A549 (cell line): ENCODE data around the gene FAXDC2. TPM values are rescaled to one million over a fixed set of nuclear protein-coding genes. Genes with fewer than 3 reads are reported as not detected.

Experiments used
- ATAC-seq, 2 experiments: fragments of 200-7000 bp in 1 of 2; fragments of >200 bp in 1 of 2; cut with Nextera tagmentation in 1 of 2; cut with Tn5 transposase in 1 of 2; 3 replicates each; pipeline versions ENCODE4 v1.8.0 to v1.9.1; 2018 to 2020; ENCODE audit warnings: mild to moderate bottlenecking in 1 of 2, moderate library complexity in 1 of 2
- CTCF ChIA-PET: fragments of 300-600 bp; sonication (Branson Sonifier 250); formaldehyde crosslinking; extraction: SDS; loops from one replicate; lab custom pipeline; 2021; ENCODE audit warnings: antibody characterized with exemption, inconsistent platforms; lab: Yijun Ruan, JAX
- POLR2A ChIA-PET: fragments of 350-600 bp; formaldehyde crosslinking; extraction: SDS; loops from one replicate; lab custom pipeline; 2021; ENCODE audit warnings: antibody characterized with exemption, inconsistent platforms; lab: Yijun Ruan, JAX
- DNase-seq, 2 experiments: peaks; one replicate each; pipeline versions ENCODE4 v3.0.0 to v3.0.0-alpha.2; 2011 to 2016; ENCODE audit warnings: low read depth in 1 of 2, low spot score in 1 of 2
- FAIRE-seq: peaks from 2 replicates; lab custom pipeline; 2011; peaks lifted over from hg19 to GRCh38; lab: Jason Lieb, UNC
- H3K27ac ChIP-seq, 2 experiments: fragments of >200 bp; sonication (Bioruptor Twin); formaldehyde crosslinking; 3 replicates each; pipeline ENCODE4 v1.5.1; 2016 to 2017
- H3K4me1 ChIP-seq: fragments of >200 bp; sonication (Bioruptor Twin); formaldehyde crosslinking; 3 replicates; pipeline ENCODE4 v1.6.1; 2016
- H3K4me2 ChIP-seq: fragments of >200 bp; sonication (Bioruptor Twin); formaldehyde crosslinking; 3 replicates; pipeline ENCODE4 v1.6.1; 2016
- H3K4me3 ChIP-seq: fragments of >200 bp; sonication (Bioruptor Twin); formaldehyde crosslinking; 3 replicates; pipeline ENCODE4 v1.5.1; 2016
- H3K9me3 ChIP-seq: fragments of >200 bp; sonication (Bioruptor Twin); formaldehyde crosslinking; 3 replicates; pipeline ENCODE4 v1.6.1; 2016
- BCL3 ChIP-seq: fragments of >200 bp; sonication (Bioruptor Twin); formaldehyde crosslinking; IDR thresholded peaks from 3 replicates; pipeline ENCODE4 v1.6.1; 2016
- CEBPB ChIP-seq, 2 experiments: fragments of >200 bp in 1 of 2; sonication (Bioruptor Twin) in 1 of 2; formaldehyde crosslinking in 1 of 2; IDR thresholded peaks; 2 replicates each; pipeline ENCODE4 v1.6.1; 2012 to 2016
- EHMT2 ChIP-seq: fragments of 200-600 bp; sonication (generic); IDR thresholded peaks from 2 replicates; pipeline ENCODE4 v1.6.1; 2016; ENCODE audit warnings: antibody characterized with exemption, low read depth, mild to moderate bottlenecking, moderate library complexity
- ELK1 ChIP-seq: fragments of 150-350 bp; IDR thresholded peaks from 2 replicates; pipeline ENCODE4 v1.6.1; 2014; ENCODE audit warnings: low read depth, mild to moderate bottlenecking, low read length
- FOSB ChIP-seq: fragments of 250-450 bp; sonication (Bioruptor Pico); IDR thresholded peaks from 2 replicates; pipeline ENCODE4 v1.5.0; 2020; ENCODE audit warnings: mild to moderate bottlenecking, moderate library complexity
- FOXS1 ChIP-seq: fragments of 250-450 bp; sonication (Bioruptor Pico); IDR thresholded peaks from 2 replicates; pipeline ENCODE4 v1.5.0; 2020; ENCODE audit warnings: mild to moderate bottlenecking, moderate library complexity
- GATA3 ChIP-seq: IDR thresholded peaks from 2 replicates; pipeline ENCODE4 v1.6.1; 2012; ENCODE audit warnings: borderline replicate concordance
- HEYL ChIP-seq: fragments of 250-450 bp; sonication (Bioruptor Pico); IDR thresholded peaks from 2 replicates; pipeline ENCODE4 v1.8.0; 2021; ENCODE audit warnings: mild to moderate bottlenecking, moderate library complexity
- JUNB ChIP-seq: fragments of >200 bp; sonication (Bioruptor Twin); formaldehyde crosslinking; IDR thresholded peaks from 2 replicates; pipeline ENCODE4 v1.6.1; 2016
- KDM5A ChIP-seq: fragments of 200-600 bp; sonication (generic); IDR thresholded peaks from 2 replicates; pipeline ENCODE4 v1.6.1; 2016; ENCODE audit warnings: antibody characterized with exemption, mild to moderate bottlenecking
- MYC ChIP-seq: IDR thresholded peaks from 2 replicates; pipeline ENCODE4 v1.6.1; 2012; ENCODE audit warnings: mild to moderate bottlenecking, inconsistent platforms, low read length, improper control_type of control experiment, borderline replicate concordance
- NFE2L2 ChIP-seq: fragments of 150-350 bp; conservative IDR thresholded peaks from 2 replicates; pipeline ENCODE4 v1.6.1; 2014; ENCODE audit warnings: low read length
- NR3C1 ChIP-seq: fragments of >200 bp; sonication (Bioruptor Twin); formaldehyde crosslinking; IDR thresholded peaks from 3 replicates; pipeline ENCODE4 v1.6.1; 2017
- POLR2A ChIP-seq: IDR thresholded peaks from 2 replicates; pipeline ENCODE4 v1.6.1; 2012; ENCODE audit warnings: mild to moderate bottlenecking, low read length
- POLR2AphosphoS2 ChIP-seq: conservative IDR thresholded peaks from 2 replicates; pipeline ENCODE4 v1.6.1; 2012; ENCODE audit warnings: low read length, improper control_type of control experiment, inconsistent platforms
- RAD21 ChIP-seq, 2 experiments: fragments of >200 bp in 1 of 2; sonication (Bioruptor Twin) in 1 of 2; formaldehyde crosslinking in 1 of 2; IDR thresholded peaks in 1 of 2; conservative IDR thresholded peaks in 1 of 2; 2 replicates in 1 of 2; 3 replicates in 1 of 2; pipeline ENCODE4 v1.6.1; 2012 to 2018; ENCODE audit warnings: inconsistent platforms in 1 of 2
- SMC3 ChIP-seq: fragments of >200 bp; sonication (Bioruptor Twin); formaldehyde crosslinking; IDR thresholded peaks from 3 replicates; pipeline ENCODE4 v1.6.1; 2018; ENCODE audit warnings: inconsistent platforms
- SREBF2 ChIP-seq: fragments of 450-650 bp; IDR thresholded peaks from 2 replicates; pipeline ENCODE4 v1.6.1; 2014; ENCODE audit warnings: mild to moderate bottlenecking, moderate library complexity
- TFCP2L1 ChIP-seq: fragments of 250-450 bp; sonication (Bioruptor Pico); IDR thresholded peaks from 2 replicates; pipeline ENCODE4 v1.5.0; 2021; ENCODE audit warnings: mild to moderate bottlenecking
- WGBS: methylation state at CpG from one replicate; pipeline ENCODE4 v1.1.6; 2017; ENCODE audit errors: missing lambda C conversion rate; 5-methylcytosine and 5-hydroxymethylcytosine counted together
- polyA plus RNA-seq, 4 experiments: library from polyadenylated mRNA; depleted of rRNA in 3 of 4; stranded (reverse); fragments of >200 nt; fragmentation: RNase III in 1 of 4; extraction: RNeasy Plus Mini Kit Qiagen cat#74134 plus additional on column Dnase treatment in 1 of 4; gene quantifications; 2 replicates in 3 of 4; 3 replicates in 1 of 4; pipeline ENCODE4 v1.2.3, GENCODE V29; 2011 to 2017
- TF ChIP-seq, protein P1 (sequence below): fragments of 250-450 bp; sonication (Bioruptor Pico); IDR thresholded peaks from 2 replicates; pipeline ENCODE4 v1.5.0; 2021; ENCODE audit warnings: mild to moderate bottlenecking, moderate library complexity, borderline replicate concordance
- TF ChIP-seq, protein P2 (sequence below): fragments of >200 bp; sonication (Bioruptor Twin); formaldehyde crosslinking; IDR thresholded peaks from 3 replicates; pipeline ENCODE4 v1.5.1; 2016

Gene FAXDC2
- polyA plus RNA-seq, 2 of the 4 experiments (the other 2 are of a cell fraction): 0.14 to 0.94 TPM

GRCh38 chr5:154811653-154812465, 38.5 kb downstream of the FAXDC2 start (continued):
- TF ChIP-seq, protein P1, sequence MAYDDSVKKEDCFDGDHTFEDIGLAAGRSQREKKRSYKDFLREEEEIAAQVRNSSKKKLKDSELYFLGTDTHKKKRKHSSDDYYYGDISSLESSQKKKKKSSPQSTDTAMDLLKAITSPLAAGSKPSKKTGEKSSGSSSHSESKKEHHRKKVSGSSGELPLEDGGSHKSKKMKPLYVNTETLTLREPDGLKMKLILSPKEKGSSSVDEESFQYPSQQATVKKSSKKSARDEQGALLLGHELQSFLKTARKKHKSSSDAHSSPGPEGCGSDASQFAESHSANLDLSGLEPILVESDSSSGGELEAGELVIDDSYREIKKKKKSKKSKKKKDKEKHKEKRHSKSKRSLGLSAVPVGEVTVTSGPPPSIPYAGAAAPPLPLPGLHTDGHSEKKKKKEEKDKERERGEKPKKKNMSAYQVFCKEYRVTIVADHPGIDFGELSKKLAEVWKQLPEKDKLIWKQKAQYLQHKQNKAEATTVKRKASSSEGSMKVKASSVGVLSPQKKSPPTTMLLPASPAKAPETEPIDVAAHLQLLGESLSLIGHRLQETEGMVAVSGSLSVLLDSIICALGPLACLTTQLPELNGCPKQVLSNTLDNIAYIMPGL (CRISPR knock-in tag): 0 out of 2 replicates have a peak, but pooled peaks have one; percentile 29
- TF ChIP-seq SREBF2 (no peak), POLR2A (no peak), FOSB (CRISPR knock-in tag) (no peak), GATA3 (no peak), MYC (no peak), BCL3 (no peak), FOXS1 (CRISPR knock-in tag) (no peak), SMC3 (peak; percentile 85), POLR2AphosphoS2 (no peak), TFCP2L1 (CRISPR knock-in tag) (no peak), JUNB (no peak), HEYL (CRISPR knock-in tag) (no peak), NR3C1 (no peak)
- TF ChIP-seq, protein P2, sequence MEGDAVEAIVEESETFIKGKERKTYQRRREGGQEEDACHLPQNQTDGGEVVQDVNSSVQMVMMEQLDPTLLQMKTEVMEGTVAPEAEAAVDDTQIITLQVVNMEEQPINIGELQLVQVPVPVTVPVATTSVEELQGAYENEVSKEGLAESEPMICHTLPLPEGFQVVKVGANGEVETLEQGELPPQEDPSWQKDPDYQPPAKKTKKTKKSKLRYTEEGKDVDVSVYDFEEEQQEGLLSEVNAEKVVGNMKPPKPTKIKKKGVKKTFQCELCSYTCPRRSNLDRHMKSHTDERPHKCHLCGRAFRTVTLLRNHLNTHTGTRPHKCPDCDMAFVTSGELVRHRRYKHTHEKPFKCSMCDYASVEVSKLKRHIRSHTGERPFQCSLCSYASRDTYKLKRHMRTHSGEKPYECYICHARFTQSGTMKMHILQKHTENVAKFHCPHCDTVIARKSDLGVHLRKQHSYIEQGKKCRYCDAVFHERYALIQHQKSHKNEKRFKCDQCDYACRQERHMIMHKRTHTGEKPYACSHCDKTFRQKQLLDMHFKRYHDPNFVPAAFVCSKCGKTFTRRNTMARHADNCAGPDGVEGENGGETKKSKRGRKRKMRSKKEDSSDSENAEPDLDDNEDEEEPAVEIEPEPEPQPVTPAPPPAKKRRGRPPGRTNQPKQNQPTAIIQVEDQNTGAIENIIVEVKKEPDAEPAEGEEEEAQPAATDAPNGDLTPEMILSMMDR: peak; percentile 89

DNA sequence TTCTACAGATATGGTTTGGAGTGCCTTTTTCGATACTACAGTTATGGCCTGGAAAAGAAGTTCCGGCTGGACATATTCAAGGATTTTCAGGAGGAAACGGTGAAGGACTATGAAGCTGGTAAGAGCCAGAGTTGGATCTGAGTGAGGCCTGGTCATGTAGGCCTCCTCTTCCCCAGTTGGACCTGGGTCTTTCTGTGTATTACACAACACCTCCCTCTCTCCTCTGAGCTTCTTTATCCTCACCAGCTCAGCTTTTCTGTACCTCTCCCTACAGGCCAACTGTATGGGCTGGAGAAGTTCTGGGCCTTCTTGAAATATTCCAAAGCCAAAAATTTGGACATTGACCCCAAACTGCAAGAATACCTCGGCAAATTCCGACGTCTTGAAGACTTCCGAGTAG, 39.2 kb downstream of the FAXDC2 start:
- CTCF ChIA-PET: interaction anchor here (0.8 to 1.5 kb wide), 10 partner anchors 9 to 161 kb away, joined by 3 to 5 read pairs (median 4); no protein-coding TSS in a partner anchor
- POLR2A ChIA-PET: interaction anchor here (0.5 kb wide), 1 partner anchor 24 kb away, joined by 7 read pairs; no protein-coding TSS in a partner anchor
- Histone ChIP-seq H3K4me2 (no peak overlapping the region), H3K4me3 (no peak overlapping the region), H3K27ac (no peak overlapping the region), H3K9me3 (no peaks in the 10 kb centered on the region)
- WGBS: 90% methylated on average over 7 of the region's 7 CpGs
- DNase-seq: no peak
- TF ChIP-seq HEYL (CRISPR knock-in tag) (no peak), CEBPB (IDR thresholded peaks at IDR 0.05) (peak; percentile 18 to 38; a peak in 3 of 4 replicates)
- TF ChIP-seq, all 56 proteins: peak for 1
- H3K4me1 ChIP-seq: peaks cover 8% of the 10 kb centered on the region; the same call in 1 of the 3 replicates
- no peak for FAIRE-seq
- peak in 1 of 2 experiments; percentile 40; a peak in 3 of 6 replicates for ATAC-seq

- Histone ChIP-seq H3K27ac (no peak overlapping the region), H3K4me3 (no peak overlapping the region), H3K4me1 (no peaks in the 10 kb centered on the region), H3K4me2 (no peak overlapping the region), H3K9me3 (no peaks in the 10 kb centered on the region)
- DNase-seq (no peak), ATAC-seq (no peak), FAIRE-seq (no peak)
- TF ChIP-seq RAD21 (conservative IDR thresholded peaks at IDR 0.05 in 1 of 2, IDR thresholded peaks at IDR 0.05 in 1 of 2) (no peak), FOXS1 (CRISPR knock-in tag) (no peak), EHMT2 (no peak), ELK1 (no peak), KDM5A (no peak), POLR2A (no peak), NFE2L2 (no peak)
- POLR2A ChIA-PET: no interaction called here
- WGBS: 87% methylated on average over 4 of the region's 4 CpGs
- CTCF ChIA-PET: interaction anchor here (0.8 to 7.4 kb wide), 2 partner anchors 75 to 156 kb away, joined by 4 to 48 read pairs; no protein-coding TSS in a partner anchor
Measured at GRCh38 chr5:154806176-154806575, 44.2 kb downstream of the FAXDC2 start.
